ENCODE results near the gene KAZN.
A peak's percentile ranks its signal among the peaks of the same experiment; 100 is the strongest.

The KAZN gene

DNA sequence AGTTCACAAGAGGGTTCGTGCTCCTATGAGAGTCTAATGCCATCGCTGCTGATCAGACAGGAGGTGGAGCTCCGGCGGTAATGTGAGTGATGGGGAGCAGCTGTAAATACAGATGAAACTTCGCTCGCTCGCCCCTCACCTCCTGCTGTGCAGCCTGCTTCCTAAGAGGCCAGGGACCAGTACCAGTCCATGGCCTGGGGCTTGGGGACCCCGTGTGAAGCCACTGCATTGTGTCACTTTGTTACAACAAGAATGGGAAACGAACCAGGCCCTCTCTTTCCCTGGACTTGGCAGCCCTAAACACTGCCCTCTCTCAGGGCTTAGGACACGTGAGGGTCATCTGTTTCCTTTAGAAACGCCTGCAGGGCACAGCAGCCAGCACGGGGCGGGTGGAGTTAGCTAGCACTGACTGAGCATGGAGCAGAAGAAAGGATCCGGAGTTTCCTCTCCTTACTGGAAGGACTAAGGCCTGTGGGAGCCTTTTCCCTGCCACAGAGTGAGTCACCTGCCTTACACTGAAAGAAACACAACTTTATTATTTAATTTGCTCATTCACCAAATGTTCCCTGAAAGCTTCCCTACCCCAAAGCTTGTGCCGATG, 369.9 kb downstream of the KAZN start:
- no peak for DNase-seq

DNA sequence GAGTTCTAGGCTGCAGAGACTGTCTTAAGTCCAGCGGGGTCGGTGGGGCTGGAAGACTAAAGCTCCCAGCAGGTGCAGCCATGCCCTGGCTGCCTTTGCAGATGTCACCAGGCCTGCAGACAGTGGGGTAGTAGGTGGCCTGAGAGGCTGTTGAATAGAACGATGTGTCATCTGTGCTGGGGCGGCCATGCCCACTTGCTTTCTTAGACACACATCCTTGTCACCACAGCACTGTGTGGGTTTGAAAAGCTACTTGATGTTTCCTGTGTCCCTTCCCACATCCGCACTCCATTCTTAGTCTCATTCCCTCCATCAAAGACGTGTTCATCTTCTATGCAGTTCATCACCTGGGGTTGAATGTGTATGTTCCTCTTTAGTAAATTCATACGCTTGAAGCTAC, 370.5 kb downstream of the KAZN start:
- peak; percentile 29 for DNase-seq

DNA sequence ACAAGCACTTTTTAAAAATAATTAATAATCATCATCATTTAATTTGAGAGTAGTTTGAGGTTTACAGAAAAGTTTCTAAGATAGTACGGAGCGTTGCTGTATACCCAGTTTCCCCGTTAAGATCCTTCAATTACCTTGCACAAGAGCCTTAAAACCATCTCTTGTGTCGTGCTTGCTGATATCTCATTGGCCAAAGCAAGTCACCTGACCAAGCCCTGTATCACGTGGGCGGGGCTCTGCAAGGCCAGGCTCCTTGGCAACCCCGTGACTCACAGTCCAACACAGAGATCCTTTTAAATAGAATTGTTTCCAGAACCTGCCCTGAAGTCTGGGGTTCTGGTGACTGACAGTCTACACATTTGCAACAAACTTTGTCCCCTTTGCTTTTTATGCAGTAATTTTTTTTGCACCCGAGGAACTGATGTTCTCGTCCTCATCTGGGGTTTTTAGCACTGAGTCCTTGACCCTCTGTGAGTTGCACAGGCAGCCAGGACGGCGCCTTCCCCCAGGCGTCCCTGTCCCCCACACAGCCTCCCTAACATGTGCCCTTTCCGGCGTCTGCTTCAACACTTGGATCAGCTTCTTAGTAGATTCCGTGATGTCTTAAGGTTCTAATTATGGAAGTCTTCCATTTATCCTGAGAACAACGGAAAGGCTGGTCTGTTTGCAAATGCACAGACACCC, 371.8 kb downstream of the KAZN start:
- DNase-seq: no peak

DNA sequence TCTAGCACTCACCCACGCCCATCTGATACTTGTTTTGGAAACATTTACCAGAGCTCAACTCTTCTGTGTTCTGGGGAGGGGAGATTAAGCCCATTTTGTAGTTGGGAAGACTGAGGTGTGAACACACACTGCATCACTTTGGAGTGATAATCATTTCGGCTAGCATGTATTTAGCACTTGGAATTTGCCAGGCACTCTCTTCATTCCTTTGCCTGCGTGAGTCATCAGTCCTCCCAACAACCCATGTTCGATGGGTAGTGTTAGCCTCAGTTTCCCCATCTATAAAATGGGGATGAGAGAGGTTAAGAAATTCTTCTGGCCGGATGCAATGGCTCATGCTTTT, 372.3 kb downstream of the KAZN start:
- no peak for DNase-seq

DNA sequence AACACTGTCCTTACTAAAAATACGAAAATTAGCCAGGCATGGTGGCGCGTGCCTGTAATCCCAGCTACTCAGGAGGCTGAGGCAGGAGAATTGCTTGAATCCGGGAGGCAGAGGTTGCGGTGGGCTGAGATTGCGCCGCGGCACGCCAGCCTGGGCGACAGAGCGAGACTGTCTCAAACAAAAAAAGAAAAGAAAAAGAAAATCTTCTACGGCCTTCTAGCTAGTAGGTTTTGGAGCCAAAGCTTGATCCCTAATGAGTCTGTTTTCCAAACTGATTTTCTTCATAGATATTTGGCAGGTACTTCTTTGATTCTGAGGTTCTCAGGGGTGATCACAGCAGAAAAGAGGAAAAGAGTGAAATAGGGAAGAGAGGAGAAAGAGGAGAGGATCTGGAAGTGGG, 372.7 kb downstream of the KAZN start:
- no peak for DNase-seq

DNA sequence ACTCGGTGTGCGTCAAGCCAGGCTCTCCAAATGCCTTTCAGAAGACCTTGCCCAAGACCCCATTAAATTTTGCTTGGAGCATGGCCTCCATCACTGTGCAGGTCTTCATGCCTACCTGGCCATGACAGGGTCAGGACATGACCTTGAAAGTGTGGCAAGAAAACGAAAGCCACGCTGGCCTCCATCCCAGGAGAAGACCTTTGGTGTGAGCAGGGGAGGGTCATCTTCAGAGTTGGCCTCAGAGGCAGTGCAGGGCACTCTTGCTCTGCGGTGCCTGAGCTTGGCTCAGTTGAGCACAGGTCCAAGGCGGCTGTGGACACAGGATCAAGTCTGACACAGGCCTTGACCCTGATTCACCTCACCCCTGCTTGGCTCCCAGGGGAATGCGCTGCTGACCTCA, 373.6 kb downstream of the KAZN start:
- no peak for DNase-seq

DNA sequence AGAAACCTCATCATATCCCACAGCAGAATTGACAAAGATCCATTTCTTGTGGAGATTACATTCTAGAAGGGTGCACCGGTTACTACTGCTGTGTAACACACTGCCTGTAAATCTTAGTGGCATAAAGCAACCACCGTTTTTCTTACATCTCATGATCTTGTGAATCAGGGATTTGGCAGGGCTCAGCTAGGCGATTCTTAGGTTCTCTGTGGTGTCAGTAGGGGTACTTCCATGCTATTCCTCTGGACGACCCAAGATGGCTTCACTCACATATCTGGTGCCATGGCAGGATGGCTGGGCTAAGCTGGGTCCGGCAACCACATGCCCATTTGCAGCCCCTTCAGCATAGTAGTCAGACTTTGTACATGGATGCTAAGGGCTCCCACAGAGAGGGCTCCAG, 375.3 kb downstream of the KAZN start:
- DNase-seq: no peak

DNA sequence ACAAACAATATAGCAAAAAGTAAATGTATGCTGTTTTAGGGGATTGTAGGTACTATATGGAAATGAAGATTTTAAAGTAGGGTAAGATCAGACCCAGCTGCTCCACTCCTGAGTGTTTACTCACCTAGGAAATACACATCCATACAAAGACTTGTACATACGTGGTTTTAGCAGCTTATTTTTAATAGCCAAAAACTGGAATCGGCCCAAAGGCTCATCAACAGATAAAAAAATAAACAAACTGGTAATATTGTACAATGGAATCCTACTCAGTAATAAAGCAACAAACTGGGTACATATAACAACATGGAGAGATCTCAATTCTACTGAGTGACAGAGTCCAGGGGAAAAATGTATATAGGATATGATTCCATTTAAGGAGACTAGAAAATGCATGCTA, 375.9 kb downstream of the KAZN start:
- no peak for DNase-seq

DNA sequence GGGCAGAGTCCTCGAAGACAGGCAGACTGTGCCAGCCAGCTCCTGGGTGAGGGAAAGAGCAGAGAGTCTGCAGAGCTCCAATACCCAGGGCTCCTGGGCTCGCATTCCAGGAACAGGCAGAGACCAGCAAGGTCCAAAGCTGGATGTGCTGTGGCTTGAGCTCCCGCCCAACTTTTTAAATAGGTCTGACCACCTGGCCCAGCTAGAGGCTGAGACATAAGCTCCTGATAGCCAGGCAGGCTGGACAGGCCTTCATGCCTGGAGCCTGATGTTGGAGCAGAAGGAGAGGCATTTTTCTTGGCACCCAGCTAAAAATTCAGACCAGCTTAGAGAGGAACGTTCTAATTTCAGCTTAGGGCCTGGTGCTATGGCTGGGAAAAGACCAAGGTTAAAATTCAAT, 376.6 kb downstream of the KAZN start:
- DNase-seq: no peak

DNA sequence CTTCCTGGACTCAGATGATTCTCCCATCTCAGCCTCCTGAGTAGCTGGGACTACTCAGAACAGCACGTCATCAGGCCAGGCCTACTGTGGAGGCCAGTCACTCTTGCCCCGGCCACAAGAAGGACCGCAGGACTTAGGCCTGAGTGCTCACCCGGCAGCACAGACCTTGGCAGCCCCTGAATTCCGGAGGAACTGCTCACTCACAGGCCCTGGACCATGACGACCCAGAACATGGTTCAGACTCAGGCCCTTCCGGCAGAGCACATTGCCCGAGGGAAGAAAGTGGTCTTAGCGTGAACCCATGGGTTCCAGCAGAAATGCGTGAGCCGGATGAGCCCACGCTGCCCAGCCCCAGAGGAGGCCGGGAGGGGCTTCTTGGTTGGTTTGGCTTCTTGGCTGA, 377.8 kb downstream of the KAZN start:
- no peak for DNase-seq

DNA sequence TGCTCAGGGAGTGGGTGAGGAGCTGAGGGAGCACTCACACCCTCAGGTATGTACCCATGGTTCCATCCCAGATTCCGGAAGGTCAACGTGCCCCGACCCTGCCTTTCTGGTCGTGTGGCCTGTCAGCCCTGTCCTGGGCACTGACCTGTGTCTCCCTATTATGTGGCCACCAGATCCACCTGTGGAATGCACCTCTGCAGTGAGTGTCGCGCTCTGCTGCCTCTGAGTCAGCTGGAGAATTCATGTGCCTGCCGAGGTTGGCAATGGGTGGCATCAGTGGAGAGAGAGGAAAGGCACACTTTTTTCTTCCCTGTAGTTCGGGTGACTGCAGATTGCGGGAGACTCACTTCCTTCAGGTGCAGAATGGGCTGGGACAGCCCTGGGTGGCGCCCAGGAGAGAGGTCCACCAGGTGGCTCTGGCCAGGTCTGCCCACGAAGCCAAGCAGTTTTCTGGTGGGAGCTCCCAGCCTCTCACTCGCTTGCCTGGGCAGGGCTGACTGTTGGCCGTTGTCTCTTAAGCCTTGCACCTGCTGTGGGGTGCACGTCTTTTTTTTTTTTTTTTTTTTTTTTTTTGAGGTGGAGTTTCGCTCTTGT, 378.9 kb downstream of the KAZN start:
- DNase-seq: no peak

DNA sequence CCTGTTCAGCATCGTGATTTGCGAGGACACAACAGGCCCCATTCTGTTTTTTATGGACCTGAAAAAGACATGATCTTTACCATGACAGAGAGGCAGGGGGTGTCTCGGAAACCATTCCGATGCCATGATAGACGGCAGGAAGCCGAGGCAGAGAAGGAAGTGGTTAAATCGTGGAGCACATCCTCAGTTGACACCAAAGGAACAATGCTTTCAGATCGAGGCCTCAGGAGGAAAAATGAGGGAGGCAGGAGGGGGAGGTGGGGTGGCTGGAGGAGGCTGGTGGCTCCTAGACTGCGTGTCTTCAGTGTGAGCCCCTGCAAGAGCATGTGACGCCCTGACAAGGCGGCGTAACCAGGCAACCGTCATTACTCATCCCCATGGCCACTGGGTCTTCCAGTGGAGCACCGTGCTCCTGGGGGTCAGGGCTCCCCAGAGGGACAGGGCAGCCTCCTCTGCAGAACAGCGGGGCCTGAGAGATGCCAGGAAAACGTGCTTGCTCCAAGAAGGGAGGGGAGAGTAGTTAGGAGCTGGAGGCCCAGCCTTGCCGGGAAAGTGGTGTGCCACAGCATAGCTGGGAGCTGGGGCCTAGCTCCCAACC, 382.2 kb downstream of the KAZN start:
- DNase-seq: no peak

DNA sequence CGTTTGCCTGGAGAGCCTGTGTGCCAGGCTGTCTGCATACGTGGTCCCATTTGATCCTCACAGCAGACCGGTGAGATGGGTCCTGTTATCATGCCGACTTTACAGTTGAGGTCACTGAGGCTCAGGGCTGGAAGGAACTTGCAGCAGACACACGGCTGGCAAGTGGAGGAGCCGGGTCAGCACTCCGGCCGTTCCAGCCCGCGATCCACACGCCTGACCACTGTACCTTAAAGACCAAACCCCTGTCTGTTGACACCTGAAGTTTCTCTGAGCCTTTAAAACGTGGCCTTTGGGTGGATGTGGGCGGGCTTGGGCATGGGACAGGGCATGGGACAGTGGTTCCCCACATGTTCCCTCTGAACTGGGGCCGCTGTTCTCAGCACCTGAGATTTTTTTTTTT, 383.5 kb downstream of the KAZN start:
- DNase-seq: no peak

DNA sequence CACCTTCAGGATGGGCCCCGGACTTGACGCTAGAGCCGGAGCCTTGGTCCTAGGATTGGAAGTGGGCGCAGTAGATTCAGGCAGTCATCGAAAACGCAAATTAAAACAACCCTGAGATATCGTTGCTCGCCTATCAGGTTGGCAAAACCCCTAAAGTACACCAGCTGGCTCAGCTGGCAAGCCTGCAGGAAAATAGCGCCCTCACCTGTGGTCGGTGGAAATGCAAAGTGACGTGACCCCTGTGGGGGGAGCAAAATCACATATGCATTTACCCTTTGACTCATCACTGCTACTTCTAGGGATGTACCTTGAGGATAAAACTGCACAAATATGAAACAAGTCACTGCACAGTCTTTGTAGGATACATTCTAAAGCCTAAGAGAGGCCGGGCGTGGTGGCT, 384.8 kb downstream of the KAZN start:
- DNase-seq: no peak

DNA sequence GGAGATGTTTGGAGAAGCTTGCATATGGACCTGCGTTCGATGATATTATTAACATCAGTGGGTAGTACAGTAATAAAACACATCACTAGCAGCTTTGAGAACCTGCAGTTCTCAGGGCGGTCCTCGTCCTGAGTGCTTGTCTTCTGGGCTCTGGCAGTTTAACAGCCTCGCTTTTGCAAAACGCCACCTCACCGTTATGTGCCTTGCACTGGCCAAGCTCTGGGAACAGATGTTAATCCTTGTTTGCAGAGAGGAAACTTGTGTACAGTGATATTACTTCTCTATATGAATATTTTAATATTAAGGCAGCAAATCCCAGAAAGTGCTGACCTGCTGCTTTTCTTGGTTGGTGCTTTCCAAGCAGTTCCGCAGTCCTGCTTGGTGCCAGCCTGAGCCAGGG, 387.7 kb downstream of the KAZN start:
- no peak for DNase-seq

DNA sequence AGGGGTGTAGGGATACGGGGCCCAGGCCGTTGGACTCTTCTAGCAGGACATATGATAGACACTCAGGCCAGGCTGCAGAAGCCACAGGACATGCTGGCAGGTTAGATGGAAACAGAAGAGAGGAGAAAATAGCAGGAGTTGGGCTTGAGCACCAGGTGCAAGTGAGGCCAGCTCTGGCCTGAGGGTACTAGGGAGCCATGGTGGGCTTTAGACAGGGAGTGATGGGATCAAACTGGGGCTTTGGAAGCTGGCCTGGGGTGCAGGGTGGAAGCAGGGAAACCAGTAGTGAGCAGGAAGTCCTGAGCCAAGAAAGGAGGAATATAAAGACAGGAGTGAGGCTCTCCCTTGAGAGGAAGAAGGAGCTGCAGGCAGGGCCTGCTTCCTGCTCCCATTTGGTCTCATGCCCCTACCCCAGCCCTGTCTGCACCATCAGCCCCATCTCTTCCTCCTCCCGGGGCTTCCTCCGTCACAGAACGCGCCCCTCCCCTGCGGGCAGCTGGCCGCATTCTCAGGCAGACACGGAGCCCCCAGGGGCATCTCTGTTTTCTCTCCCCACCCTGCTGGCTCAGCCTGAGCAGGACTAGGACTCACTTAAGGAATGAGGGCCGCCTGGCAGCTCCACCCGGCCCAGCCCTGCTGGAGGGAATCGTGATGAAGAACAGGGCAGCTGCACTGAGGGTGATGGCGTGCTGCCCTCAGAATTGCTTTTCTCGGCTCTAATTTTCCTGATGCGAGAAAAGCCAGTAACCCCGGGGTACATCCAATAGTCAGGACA, 389.5 kb downstream of the KAZN start:
- DNase-seq: no peak

DNA sequence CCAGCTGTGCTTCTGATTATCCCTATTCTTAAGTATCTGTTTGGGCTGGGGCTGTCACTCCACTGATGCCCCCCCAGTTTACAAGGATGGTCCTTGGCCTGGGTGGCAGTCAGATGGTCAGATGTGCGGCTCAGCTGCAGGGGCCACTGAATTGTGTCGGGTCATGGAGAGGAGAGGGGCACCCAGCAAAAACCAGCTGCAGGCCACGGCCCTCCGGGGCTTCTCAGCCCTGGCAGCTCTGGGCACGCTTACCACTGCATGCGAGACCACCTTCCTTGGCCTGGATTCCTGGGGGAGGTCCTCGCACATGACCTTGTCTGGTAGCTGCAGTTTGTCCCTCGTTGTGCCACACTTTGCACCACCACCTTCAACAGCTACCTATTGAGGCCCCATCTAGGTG, 390.2 kb downstream of the KAZN start:
- DNase-seq: no peak

DNA sequence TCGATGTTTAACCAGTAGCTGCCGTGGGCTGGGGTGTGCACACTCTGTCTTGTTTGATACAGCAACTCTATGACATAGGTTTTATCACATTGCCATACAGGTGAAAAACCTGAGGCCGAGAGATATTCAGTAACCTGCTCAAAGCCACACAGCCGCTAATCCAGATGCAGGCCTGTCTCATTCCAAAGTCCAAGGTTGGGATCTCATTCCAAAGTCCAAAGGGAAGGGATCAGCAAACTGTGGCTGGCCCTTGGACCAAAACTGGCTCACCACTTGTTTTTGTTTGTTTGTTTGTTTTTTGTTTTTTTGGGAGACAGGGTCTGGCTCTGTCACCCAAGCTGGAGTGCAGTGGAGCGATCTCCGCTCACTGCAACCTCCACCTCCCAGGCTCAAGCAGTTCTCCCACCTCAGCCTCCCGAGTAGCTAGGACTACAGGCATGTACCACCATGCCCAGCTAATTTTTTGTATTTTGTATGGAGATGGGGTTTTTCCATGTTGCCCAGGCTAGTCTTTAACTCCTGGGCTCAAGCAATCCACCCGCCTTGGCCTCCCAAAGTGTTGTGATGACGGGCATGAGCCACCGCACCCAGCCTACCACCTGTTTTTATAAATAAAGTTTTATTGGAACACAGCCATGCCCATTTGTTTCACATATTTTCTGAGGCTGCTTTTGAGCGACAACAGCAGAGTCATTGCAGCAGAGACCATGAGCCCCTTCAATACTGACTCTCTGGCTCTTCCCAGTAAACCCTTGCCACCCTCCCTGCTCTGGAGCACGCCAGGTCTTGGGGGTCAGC, 391.6 kb downstream of the KAZN start:
- DNase-seq: no peak

DNA sequence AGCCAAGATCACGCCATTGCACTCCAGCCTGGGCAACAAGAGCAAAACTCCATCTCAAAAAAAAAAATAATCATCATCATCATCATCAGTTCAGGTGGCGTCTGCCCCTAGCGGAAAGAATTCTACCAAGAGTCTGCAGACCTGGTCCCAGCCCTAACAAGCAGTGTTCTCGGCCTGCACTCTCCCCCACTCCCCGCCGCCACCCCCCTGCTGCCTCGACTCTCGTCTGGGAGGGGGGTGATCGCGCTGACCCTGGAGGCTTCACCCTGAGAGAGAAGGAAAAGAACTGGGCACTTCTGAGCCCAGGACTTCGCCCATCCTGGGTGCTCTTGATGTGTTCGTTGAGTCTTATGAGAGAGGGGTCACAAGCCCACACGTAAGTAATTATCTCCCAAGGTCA, 394.9 kb downstream of the KAZN start:
- DNase-seq: no peak

DNA sequence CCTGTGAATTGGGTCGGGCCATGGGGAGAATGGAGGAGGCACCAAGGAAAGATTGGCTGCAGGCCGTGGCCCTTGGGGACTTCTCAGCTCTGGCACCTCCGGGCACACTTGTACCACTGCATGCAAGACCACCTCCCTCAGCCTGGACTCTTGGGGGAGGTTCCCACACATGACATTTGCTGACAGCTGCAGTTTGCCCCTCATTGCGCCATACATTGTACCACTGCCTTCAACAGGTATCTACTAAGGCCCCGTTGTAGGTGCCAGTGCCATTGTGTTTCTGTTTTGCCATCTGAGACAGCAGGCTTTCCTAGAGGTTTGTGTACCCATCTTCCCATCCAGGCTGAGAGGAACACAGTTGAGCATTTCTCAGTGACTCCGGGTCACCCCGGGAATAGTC, 395.7 kb downstream of the KAZN start:
- DNase-seq: no peak

DNA sequence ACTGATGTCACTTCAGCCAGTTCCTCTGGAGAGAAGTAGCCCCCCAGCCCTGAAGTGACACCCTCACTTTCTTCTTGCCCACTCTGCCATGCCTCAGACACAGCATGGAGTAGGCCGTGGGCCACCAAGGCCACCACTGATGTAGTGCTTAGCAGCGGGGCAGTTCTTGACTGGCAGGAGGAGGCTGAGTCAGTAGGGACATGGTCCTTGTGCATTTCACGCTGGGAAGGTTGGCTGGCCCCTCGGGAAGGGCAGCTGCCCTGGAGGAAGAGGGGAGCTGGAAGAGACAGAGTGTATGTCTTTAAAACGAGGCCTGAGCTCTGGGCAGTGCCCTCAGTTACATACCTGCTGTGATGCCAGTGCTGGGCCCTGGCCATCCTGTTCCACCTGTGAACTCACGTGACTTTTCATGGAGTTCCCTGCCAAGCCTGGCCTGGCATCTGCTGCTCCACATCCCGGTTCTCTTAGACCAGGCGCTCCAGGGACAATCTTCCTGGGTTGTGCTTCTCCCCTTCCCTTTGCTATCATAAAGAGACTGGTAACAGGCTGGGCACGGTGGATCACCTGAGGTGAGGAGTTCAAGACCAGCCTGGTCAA, 396.5 kb downstream of the KAZN start:
- no peak for DNase-seq

Measured in CD4-positive, alpha-beta T cell treated with Interleukin-6 for 4 hours (primary cell).